GM18505 (cell line): ENCODE results near the gene CHTF18.

Source experiments
- ATAC-seq: cut with Tn5 transposase; IDR thresholded peaks from one replicate; pipeline ENCODE4 v1.9.1; 2021; ENCODE audit not compliant: unreplicated experiment
- POLR2A ChIP-seq: IDR thresholded peaks from 4 replicates; pipeline ENCODE4 v1.6.1; 2011; ENCODE audit warnings: borderline replicate concordance; ENCODE audit not compliant: insufficient read depth, insufficient read length; ENCODE audit errors: extremely low read depth

The CHTF18 gene

GRCh38 chr16:838741-839140 lies 50.3 kb downstream of the CHTF18 start:
- TF ChIP-seq POLR2A = no peak
- no peak for ATAC-seq

GRCh38 chr16:839643-840408 lies 51.4 kb downstream of the CHTF18 start:
- ATAC-seq = no peak
- TF ChIP-seq POLR2A = no peak

GRCh38 chr16:840561-841454 lies 52.4 kb downstream of the CHTF18 start:
- TF ChIP-seq POLR2A = no peak
- no peak for ATAC-seq

GRCh38 chr16:841455-842060 lies 53.1 kb downstream of the CHTF18 start:
- no peak for ATAC-seq
- no peak for TF ChIP-seq POLR2A

GRCh38 chr16:842061-842476 lies 53.6 kb downstream of the CHTF18 start:
- no peak for ATAC-seq
- TF ChIP-seq POLR2A = no peak

- ATAC-seq = no peak
- TF ChIP-seq POLR2A = no peak
Observed at GRCh38 chr16:842711-843560, 54.5 kb downstream of the CHTF18 start.

GRCh38 chr16:843771-844170 lies 55.4 kb downstream of the CHTF18 start:
- TF ChIP-seq POLR2A = no peak
- no peak for ATAC-seq

GRCh38 chr16:844638-845350 lies 56.4 kb downstream of the CHTF18 start:
- no peak for TF ChIP-seq POLR2A
- ATAC-seq = no peak

- no peak for TF ChIP-seq POLR2A
- ATAC-seq = no peak
Observed at GRCh38 chr16:845351-845745, 56.9 kb downstream of the CHTF18 start.

GRCh38 chr16:847151-847550 lies 58.7 kb downstream of the CHTF18 start:
- TF ChIP-seq POLR2A = no peak
- ATAC-seq = no peak
